Kidney capillary endothelial cell (primary cell): Measurements from ENCODE around the gene B3GALT6.

Experiments used
- DNase-seq: peaks from one replicate; pipeline ENCODE4 v3.0.0-alpha.2; 2018; ENCODE audit warnings: low spot score

The B3GALT6 gene

DNA sequence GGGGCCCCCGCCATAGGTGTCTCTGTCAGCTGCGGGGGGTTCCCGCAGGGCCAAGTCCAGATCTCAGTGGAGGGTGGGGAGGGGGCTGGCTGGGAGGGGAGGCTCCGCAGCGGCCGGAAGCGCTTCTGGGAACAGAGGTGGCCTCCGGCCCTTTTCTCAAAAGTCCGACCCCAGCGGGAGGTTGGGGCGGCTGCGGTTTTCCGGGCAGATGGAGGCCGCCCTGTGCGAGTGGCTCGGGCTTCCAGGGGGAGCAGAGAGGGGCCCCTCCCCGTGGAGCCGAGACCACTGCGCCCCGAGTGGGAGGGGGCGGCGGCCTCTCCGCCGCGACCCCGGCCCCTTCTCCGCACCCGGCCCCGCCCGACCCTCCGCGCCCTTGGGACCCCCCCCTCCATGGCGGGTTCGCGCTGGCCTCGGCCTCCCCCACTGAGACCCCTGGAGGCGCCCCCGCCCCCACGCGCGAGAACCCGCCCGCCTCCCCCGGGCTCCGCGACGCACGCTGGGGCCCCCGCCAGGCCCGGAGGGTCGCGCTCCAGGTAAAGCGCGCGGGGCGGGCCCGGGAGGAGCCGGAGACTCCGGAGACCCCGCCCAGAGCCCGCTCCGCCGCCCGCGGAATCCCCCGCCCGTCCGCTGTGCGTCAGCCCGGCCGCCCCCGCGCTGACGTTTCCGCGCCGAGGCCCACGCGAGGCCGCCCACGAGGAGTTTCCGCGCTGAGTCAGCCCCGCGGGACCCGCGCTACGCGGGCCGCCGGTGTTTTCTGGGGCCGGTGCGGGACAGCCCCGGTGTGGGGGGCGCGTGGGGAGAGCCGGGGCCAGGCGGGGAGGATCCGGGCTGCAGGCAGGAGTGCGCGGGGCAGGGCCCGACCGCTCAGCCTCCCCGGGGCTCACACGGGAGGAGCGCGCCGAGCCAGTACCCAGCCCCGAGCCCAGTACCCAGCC, 30.9 kb upstream of the B3GALT6 start:
- DNase-seq = no peak

GRCh38 chr1:1202831-1203560, 29.0 kb upstream of the B3GALT6 start:
- no peak for DNase-seq

- no peak for DNase-seq
Observed at GRCh38 chr1:1203561-1204424, 28.2 kb upstream of the B3GALT6 start.

DNA sequence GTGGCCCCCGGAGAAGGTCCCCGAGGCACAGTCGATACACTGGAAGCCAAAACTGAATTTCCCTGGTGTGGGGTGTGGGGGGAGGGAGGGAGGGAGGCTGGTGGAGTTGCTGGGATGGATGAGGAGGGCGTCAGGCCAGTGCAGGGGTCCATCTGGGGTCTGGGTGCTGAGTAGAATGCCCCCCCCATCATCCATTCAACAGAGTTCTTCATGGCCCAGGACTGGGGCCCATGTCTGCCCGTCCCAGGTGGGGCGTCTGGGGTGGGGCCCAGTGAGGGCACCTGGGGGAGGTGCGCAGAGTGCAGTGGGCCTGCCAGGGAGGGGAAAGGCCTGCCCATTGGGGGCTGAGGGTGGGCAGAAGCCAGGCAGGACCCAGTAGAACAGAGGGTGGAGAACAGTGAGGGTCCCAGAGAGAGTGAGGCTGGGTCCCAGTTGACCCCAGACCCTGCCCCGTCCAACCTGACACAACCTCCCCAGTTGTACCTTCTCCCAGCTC, 27.6 kb upstream of the B3GALT6 start:
- no peak for DNase-seq

DNA sequence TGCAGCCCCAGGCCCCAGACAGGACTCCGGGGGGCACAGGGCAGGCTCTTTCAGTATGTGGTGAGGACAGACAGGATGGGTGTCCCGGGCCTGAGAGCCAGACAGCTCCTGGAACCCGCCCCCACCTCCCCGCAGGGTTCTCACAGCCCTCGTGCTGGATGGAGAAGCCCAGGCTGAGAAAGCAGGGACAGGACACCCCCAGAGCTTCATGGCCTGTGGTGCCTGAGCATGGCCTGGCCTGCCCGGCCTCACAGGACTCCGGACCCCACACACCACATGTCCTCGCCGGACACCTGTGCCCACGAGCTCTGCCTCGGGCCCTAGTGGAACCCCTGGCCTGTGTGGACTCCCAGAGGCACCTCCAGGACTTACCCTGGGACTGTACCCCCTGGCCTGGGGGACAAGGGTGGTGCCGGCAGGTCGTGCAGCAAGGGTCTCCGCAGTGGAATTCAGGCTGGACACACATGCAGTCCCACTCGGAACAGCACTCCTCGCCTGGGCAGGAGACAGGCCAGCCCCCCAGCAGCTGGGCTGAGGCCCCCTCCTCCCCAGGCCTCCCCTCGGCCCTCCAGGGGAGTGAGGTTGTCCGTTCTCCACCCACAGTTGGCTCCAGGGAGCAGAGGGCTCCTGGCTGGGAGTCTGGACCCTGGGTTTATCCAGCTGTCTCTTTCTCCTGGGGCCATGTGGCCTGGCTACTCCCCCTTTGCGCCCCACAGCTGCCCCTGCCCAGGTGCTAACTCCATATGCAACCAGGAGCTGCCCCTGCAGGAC, 26.9 kb upstream of the B3GALT6 start:
- no peak for DNase-seq

GRCh38 chr1:1205769-1206375, 26.2 kb upstream of the B3GALT6 start:
- DNase-seq = no peak

- no peak for DNase-seq
Observed at GRCh38 chr1:1206376-1206965, 25.6 kb upstream of the B3GALT6 start, which contains the start of gene TNFRSF18. Gene TNFRSF18 (minus strand): TSS chr1:1206592. CDS start chr1:1206571, 21 bp downstream.

- DNase-seq = no peak
Observed at GRCh38 chr1:1206966-1207531, 25.0 kb upstream of the B3GALT6 start.

DNA sequence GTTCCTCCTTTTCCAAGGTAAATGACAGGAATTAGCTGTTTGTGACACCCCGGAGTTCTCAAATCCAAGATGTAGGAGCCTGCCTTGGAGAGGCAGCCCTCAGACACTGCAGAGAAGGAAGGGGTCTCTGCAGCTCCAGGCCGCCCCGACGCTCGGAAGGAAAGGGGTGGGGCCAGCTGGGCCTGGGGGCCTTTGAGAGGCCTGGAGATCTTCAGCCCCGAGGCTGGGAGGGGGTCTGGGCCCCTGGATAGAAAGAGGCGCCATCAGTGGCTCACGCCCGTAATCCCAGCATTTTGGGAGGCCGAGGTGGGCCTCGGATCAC, 24.5 kb upstream of the B3GALT6 start:
- DNase-seq = no peak

- DNase-seq = no peak
Observed at GRCh38 chr1:1208713-1209433, 23.2 kb upstream of the B3GALT6 start.

DNA sequence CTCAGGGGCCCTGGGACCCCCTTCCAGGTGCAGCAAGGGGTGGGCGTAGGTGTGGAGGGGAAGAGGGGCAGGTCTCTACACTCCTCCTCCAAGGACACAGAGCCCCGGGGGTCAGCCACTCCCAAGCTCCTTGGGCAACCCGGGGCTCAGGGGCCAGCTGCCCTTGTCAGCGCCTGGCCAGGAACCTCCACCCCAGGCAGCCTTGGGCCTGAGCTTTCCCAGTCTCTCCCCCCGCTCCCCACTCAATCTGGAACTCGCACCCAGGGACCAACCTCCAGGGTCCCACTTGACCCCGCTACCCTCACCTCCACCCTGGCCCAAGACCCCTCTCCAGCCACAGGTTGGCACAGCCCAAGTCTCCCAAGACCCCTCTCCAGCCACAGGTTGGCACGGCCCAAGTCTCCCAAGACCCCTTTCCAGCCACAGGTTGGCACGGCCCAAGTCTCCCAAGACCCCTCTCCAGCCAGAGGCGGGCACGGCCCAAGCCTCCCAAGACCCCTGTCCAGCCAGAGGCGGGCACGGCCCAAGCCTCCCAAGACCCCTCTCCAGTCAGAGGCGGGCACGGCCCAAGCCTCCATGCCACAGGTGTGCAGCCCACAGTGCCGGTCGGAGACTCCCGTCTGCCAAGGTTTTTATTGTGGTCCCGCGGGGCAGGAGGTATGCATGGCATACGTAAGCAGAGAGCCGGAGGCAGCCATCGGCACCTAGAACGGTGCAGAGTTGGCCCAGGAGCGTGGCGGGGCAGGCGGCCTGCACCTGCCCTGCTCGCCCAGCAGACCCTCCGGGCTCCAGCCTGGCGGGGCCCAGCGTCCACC, 21.1 kb upstream of the B3GALT6 start:
- DNase-seq = no peak

- no peak for DNase-seq
Observed at GRCh38 chr1:1211541-1212441, 20.2 kb upstream of the B3GALT6 start.

GRCh38 chr1:1212780-1213344, 19.2 kb upstream of the B3GALT6 start:
- peak; percentile 67 for DNase-seq

GRCh38 chr1:1213345-1214265, 18.4 kb upstream of the B3GALT6 start, which contains the start of gene TNFRSF4:
Gene TNFRSF4 (minus strand): TSS chr1:1214153. CDS start chr1:1214127, 26 bp downstream.
- DNase-seq = no peak

- no peak for DNase-seq
Observed at GRCh38 chr1:1215080-1215676, 16.9 kb upstream of the B3GALT6 start.
